T-helper 2 cell treated with Interferon-gamma antibody and Interleukin-4, amounts not matched to agents 100 ng/mL and 5 ng/mL, for 36 hours (primary cell): ENCODE measurements around the gene S100A12. TPM values are rescaled to one million over a fixed set of nuclear protein-coding genes. Genes with fewer than 3 reads are reported as not detected.

ENCODE experiments used
- intact Hi-C: fragments of 100-400 bp; cut with micrococcal nuclease; formaldehyde crosslinking; loops from one replicate; pipeline ENCODE4 v1.15.1; 2023
- total RNA-seq: library from RNA; stranded (reverse); gene quantifications from 2 replicates; pipeline ENCODE4 v1.2.3, GENCODE V29; 2022

S100A12 gene
- total RNA-seq, 1 donor from 2014 or later: not detected

- intact Hi-C loops: no loop called here
Measured at GRCh38 chr1:153370146-153370545, 5.3 kb downstream of the S100A12 start.

- intact Hi-C loops: no loop called here
Measured at GRCh38 chr1:153368495-153368894, 6.9 kb downstream of the S100A12 start.

DNA sequence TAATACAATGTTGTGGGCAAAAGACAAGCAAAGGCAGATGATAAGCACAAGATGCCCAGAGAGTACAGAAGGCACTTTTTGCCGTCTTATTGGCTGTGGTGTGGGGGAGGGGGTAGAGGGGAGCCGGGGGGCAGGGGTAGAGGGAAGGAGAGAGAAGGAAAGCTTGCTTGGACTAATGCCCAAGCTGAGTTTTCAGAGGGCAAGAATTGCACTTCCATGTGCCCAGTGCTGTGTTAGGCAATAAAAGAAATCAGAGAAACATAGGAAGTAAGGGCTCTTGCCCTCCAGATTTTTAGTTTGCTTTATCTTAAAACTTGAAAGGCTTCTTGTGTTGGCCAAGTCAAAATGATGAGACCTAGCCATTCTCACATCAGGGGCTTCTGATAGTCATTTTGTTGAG lies 8.3 kb downstream of the S100A12 start:
- intact Hi-C loops: no loop called here

DNA sequence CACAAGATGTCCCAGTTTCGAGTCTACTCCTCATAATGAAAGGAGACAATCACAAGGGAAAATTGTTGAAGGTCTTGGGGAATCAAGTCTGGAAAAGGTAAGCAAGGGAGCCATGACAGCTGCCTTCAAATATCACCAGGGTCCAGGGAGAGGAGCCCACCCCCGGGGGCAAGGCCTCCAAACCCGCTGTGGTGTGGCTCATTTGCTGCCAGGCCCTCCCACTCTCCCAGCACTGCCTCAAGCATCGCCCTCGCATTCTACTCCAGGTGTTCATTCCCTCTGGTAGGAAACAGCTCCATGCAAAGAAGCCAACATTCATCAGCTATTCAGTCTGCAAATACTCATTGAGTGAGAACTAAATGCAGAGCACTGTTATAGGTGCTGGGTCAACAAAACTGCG lies 9.2 kb downstream of the S100A12 start:
- intact Hi-C loops: no loop called here

DNA sequence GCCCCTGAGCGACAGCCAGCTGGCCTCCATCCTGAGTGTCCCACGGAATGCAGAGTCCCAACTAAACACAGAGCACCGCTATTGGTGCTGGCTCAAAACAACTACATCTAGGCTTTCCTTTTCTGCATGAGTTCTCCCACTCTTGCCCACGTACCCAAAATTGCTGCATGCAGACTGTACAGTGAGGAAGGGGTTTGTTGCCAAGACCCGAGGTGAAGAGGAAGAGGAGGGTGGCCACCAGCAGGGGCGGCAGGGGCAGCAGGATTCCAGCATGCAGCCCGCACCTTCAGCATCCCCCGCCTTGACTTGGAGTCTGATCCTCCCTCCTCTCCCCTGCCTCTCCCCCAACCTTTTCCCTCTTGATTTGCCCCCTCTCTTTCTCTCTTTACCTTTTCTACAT lies 9.7 kb downstream of the S100A12 start:
- intact Hi-C loops: no loop called here

GRCh38 chr1:153364766-153365666 lies 10.4 kb downstream of the S100A12 start:
- intact Hi-C loops: no loop called here

DNA sequence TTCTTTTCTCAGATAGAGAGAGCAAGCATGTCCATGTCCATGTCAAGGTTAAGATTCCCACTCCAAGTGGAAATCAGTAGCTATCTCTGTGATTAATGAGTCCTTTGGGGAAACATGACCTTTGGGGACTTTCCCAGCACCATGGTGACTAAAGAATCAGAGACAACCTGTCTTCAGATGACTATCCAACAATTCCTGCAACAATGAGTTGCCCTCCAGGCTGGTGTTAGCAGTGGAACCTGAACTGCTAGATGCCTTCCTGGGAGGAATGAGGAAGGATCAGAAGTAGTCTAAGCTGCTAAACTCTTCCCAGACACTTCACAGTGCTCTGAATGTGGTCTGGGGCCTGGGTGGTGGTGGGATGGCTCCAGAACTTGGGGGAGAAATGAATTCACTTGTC lies 11.3 kb downstream of the S100A12 start:
- intact Hi-C loops: no loop called here

GRCh38 chr1:153363641-153364040 lies 11.8 kb downstream of the S100A12 start:
- intact Hi-C loops: no loop called here

GRCh38 chr1:153362187-153362775 lies 13.1 kb downstream of the S100A12 start:
- intact Hi-C loops: no loop called here

DNA sequence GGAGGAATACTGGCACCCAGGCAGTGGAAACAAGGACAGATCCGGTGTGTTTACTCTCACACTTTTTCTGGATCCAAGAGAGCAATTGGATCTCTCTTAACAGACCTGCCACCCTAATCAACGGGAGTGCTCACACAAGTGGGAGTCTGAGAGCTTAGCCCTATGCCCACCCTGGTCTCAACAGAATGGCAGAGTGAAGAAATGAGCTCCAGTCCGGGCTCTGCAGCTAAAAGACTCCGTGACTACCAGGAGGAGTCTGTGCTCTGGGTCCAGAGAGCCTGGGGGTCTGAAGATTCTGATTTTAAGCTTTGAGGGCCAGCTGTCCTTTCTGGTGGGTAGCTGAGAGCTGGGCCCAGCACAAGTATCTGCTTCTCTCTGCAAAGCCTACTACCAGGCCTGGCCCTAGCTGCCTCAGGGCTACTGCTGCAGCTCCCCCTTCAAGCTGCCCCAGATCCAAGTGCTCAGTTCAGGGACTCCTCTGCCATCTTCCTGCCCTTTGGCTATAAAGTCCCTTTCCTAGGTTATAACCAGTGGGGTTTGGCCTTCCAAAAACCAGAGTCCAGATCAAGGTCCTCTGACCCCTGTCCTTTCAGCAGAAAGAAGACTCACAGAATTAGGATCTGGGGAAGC lies 13.8 kb downstream of the S100A12 start:
- intact Hi-C loops: no loop called here

DNA sequence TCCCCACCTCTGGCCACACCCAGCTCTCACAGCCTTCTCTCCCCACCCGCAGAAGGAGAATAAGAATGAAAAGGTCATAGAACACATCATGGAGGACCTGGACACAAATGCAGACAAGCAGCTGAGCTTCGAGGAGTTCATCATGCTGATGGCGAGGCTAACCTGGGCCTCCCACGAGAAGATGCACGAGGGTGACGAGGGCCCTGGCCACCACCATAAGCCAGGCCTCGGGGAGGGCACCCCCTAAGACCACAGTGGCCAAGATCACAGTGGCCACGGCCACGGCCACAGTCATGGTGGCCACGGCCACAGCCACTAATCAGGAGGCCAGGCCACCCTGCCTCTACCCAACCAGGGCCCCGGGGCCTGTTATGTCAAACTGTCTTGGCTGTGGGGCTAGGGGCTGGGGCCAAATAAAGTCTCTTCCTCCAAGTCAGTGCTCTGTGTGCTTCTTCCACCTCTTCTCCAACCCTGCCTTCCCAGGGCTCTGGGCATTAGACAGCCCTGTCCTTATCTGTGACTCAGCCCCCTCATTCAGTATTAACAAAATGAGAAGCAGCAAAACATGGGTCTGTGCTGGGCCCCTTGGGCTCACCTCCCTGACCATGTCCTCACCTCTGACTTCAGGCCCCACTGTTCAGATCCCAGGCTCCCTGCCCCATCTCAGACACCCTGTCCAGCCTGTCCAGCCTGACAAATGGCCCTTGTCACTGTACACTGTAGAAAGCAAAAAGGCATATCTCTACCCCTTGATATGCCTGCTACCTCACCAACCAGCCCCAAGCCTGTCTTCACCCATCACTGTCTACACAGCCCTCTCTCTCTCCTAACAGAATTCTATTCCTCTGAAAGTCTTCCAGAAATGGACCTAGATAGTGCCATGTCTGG lies 14.6 kb downstream of the S100A12 start:
- intact Hi-C loops: no loop called here

- intact Hi-C loops: no loop called here
Measured at GRCh38 chr1:153360190-153360589, 15.2 kb downstream of the S100A12 start.

GRCh38 chr1:153359241-153359640 lies 16.2 kb downstream of the S100A12 start:
- intact Hi-C loops: no loop called here

GRCh38 chr1:153358691-153358975 lies 16.8 kb downstream of the S100A12 start:
- intact Hi-C loops: no loop called here

GRCh38 chr1:153357853-153358690 lies 17.3 kb downstream of the S100A12 start, which contains the start of gene S100A9:
S100A9 (plus strand) TSS chr1:153357854; CDS start chr1:153358284, 430 bp downstream.
- intact Hi-C loops: no loop called here

GRCh38 chr1:153357076-153357852 lies 18.2 kb downstream of the S100A12 start:
- intact Hi-C loops: no loop called here

GRCh38 chr1:153356392-153357075 lies 18.9 kb downstream of the S100A12 start:
- intact Hi-C loops: no loop called here

DNA sequence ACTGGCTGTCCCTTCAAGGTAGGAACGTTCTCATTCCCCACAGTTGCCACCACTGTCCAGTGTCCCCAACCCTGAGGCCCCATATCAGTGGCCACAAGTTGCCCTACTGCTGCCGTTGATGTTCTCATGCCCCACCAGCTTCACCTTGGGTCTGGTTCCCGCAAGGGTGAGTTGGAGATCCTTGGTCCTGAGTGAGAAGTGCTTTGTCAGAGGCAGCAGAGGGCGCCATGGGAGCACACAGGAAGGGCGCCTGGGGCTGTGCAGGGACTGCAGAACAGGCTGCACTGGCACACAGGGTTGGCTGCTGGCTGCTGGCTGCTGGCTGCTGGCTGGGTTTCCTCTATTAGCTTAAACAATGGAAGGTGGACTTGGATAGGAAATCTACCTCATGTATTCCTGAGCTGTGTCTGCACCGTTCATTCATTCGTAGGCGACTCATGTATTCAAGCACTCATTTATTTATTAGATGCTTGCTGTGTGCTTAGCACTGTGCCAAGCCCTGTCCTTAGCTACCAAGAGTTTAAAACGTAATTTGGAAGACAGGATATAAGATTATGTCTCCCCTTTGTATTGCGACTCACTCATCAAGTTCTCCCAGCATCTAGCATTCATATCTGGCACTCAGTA lies 19.9 kb downstream of the S100A12 start:
- intact Hi-C loops: no loop called here
